Left lung (tissue), 10 donors: ENCODE results near the gene CTTNBP2NL. TPM values are rescaled to one million over a fixed set of nuclear protein-coding genes. Genes with fewer than 3 reads are reported as not detected.
"Not testable (repeated sequence)": the region's sequence is repeated elsewhere in the genome, so short reads cannot be mapped to it uniquely, and the experiment has no call there.

Experiments used
- ATAC-seq: fragments of 200-7000 bp; cut with Tn5 transposase; one replicate; pipeline ENCODE4 v1.9.1; 2020; ENCODE audit warnings: moderate library complexity
- DNase-seq, 4 donors: peaks; one replicate each; pipeline ENCODE4 v3.0.0-alpha.2; 2013 to 2020
- H3K27ac ChIP-seq, 2 donors: fragments of 200-600 bp; sonication (generic) in 1 of 2; one replicate each; pipeline versions ENCODE4 v1.5.0 to v1.8.0; 2020 to 2021
- H3K27me3 ChIP-seq, 2 donors: fragments of 200-600 bp; sonication (generic) in 1 of 2; one replicate each; pipeline versions ENCODE4 v1.5.0 to v1.8.0; 2020 to 2021
- H3K36me3 ChIP-seq, 2 donors: fragments of 200-600 bp; sonication (generic) in 1 of 2; one replicate each; pipeline versions ENCODE4 v1.5.0 to v1.8.0; 2020 to 2021
- H3K4me1 ChIP-seq, 2 donors: fragments of 200-600 bp; one replicate each; pipeline ENCODE4 v1.8.0; 2021
- H3K4me3 ChIP-seq, 2 donors: fragments of 200-600 bp; sonication (generic) in 1 of 2; one replicate each; pipeline versions ENCODE4 v1.5.0 to v1.8.0; 2020 to 2021; ENCODE audit warnings: mild to moderate bottlenecking in 1 of 2
- H3K9me3 ChIP-seq, 2 donors: fragments of 200-600 bp; sonication (generic) in 1 of 2; one replicate each; pipeline versions ENCODE4 v1.5.0 to v1.8.0; 2020 to 2021
- intact Hi-C, 2 donors: fragments of 100-400 bp; cut with DNase I; formaldehyde crosslinking; loops; one replicate each; pipeline versions ENCODE4 v1.11.2 to v1.14.2; 2022
- polyA plus RNA-seq, 6 donors: library from polyadenylated mRNA; unstranded; fragments of 120-200 nt; gene quantifications; one replicate each; pipeline ENCODE4 v1.2.1, GENCODE V29; 2013; ENCODE audit not compliant: insufficient read length in 6 of 6
- total RNA-seq, 2 donors: library from RNA; stranded (reverse); fragmentation: NEBNext Ultra II Directional; extraction: Animal tissue kit (Norgen Biotek cat#: 25700); gene quantifications; one replicate each; pipeline ENCODE4 v1.2.1, GENCODE V29; 2021
- TF ChIP-seq, protein P1 (sequence below), 2 donors: fragments of 200-600 bp; sonication (generic) in 1 of 2; IDR thresholded peaks; one replicate each; pipeline versions ENCODE4 v1.5.0 to v1.8.0; 2021; ENCODE audit warnings: antibody characterized with exemption in 2 of 2
- donor health status: DM: no; HTN: yes; CAD: no.
- donor health status: DM: no; HTN: no; CAD: no.

The CTTNBP2NL gene
- total and polyA plus RNA-seq, 8 donors = 34.6 to 49.2 (median 39.4) TPM

DNA sequence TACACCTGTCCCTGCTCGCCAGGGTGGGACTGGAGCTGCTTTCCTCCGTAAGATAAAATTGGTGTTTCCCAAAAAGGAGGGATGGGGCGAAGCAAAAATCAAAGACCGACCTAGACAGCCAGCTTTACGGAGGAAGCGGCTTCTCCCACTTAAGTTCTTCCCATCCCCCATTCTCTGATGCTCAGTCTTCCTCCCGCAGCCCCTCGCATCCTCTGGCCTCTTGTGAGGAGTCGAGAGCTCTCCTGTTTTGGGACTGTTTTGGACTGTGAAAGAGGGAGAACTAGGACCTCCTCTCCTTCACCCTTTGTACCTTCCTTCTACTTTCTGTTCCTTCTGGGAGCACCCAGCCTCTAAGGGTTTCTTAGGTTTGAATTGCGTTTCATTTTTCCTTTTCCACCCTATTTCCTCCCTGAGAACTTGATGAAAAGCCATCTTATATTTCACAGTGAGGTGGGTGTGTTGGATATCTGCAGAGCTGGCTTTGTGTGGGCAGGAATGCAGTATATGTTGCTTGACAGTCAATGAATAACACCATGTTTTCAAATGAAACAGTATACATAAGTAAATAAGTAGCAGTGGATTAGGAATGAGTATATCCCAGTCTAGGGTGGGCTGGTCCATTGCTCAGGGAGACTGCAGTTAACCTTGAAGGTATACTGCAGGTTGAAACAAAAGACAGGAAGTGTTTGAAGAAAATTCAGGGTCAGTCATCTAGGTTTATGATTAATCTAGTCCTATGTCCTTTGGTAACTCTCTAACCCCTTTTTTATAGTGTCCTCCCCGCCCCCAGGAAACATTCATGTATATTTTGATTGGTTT lies 848 bp downstream of the CTTNBP2NL start:
- peaks cover 21 to 69% of the 10 kb centered on the region in 2 donors for H3K4me1 ChIP-seq
- peak; percentile 10 for ATAC-seq
- no peak for DNase-seq
- peaks cover 0 to 6% of the 10 kb centered on the region in 2 donors for H3K27me3 ChIP-seq
- no peaks in the 10 kb centered on the region for H3K36me3 ChIP-seq
- H3K27ac ChIP-seq = peak overlapping the region; percentile 89 to 91
- TF ChIP-seq, protein P1, sequence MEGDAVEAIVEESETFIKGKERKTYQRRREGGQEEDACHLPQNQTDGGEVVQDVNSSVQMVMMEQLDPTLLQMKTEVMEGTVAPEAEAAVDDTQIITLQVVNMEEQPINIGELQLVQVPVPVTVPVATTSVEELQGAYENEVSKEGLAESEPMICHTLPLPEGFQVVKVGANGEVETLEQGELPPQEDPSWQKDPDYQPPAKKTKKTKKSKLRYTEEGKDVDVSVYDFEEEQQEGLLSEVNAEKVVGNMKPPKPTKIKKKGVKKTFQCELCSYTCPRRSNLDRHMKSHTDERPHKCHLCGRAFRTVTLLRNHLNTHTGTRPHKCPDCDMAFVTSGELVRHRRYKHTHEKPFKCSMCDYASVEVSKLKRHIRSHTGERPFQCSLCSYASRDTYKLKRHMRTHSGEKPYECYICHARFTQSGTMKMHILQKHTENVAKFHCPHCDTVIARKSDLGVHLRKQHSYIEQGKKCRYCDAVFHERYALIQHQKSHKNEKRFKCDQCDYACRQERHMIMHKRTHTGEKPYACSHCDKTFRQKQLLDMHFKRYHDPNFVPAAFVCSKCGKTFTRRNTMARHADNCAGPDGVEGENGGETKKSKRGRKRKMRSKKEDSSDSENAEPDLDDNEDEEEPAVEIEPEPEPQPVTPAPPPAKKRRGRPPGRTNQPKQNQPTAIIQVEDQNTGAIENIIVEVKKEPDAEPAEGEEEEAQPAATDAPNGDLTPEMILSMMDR (IDR thresholded peaks at IDR 0.05) = no peak
- H3K4me3 ChIP-seq = peak overlapping the region; percentile 77 to 100
- intact Hi-C loops = loop anchor here (5.0 to 10.0 kb wide), 3 partner anchors 65 to 308 kb away; partner anchors contain the start of gene RHOC (in 1 of the 2)
- H3K9me3 ChIP-seq = no peaks in the 10 kb centered on the region

DNA sequence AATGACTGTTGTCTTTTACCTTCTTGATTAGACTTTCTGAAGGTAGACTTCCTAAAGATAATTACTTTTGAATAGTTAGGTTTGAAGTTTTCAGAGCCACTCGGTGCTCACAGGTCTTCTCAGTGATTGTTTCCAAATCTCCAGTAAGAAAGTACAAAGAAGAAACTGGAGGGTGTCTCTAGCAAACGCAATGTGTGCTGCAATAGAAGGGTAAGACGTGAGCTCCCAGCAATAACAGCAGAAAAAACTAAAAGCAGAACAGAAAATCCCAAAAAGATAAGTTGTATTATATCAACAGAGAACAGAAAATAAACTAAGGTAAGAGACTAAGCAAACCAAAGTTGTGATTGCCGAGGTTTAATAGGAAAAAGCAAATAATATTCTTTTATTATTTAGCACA lies 1.8 kb downstream of the CTTNBP2NL start:
- DNase-seq = no peak
- Histone ChIP-seq H3K4me3 (peak overlapping the region; percentile 2 to 100), H3K9me3 (no peaks in the 10 kb centered on the region), H3K27ac (peak overlapping the region in 1 of 2 donors; percentile 4), H3K36me3 (no peaks in the 10 kb centered on the region), H3K27me3 (peaks cover 0 to 6% of the 10 kb centered on the region in 2 donors), H3K4me1 (peaks cover 21 to 60% of the 10 kb centered on the region in 2 donors)
- intact Hi-C loops = loop anchor here (5.0 to 10.0 kb wide), 3 partner anchors 64 to 307 kb away; partner anchors contain the start of gene RHOC (in 1 of the 2)
- no peak for ATAC-seq
- TF ChIP-seq, protein P1 (IDR thresholded peaks at IDR 0.05) = no peak

DNA sequence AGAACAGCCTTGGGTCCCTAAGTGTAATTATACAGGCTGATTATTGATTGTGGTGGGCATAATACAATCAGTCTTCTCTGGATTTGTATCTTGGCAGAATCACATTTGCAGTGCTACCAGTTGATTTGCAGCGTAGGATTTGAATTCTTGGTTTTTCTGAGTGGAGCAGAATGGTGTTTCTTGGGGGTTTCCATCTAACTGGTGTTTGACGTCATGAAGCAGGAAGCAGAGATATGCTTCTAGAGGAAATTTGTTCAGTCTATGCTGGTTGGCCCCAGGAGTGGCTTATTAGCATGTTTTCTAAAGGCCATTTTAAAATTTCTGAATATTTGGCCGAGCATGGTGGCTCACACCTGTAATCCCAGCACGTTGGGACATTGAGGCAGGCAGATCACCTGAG lies 3.4 kb downstream of the CTTNBP2NL start:
- Histone ChIP-seq H3K27ac (no peak overlapping the region), H3K4me1 (peaks cover 18 to 46% of the 10 kb centered on the region in 2 donors), H3K36me3 (no peaks in the 10 kb centered on the region), H3K4me3 (no peak overlapping the region), H3K27me3 (peaks cover 0 to 6% of the 10 kb centered on the region in 2 donors), H3K9me3 (no peaks in the 10 kb centered on the region)
- ATAC-seq = no peak
- intact Hi-C loops = loop anchor here (5.0 to 10.0 kb wide), 3 partner anchors 63 to 305 kb away; partner anchors contain the start of gene RHOC (in 1 of the 2)
- TF ChIP-seq, protein P1 (IDR thresholded peaks at IDR 0.05) = no peak
- DNase-seq = no peak

DNA sequence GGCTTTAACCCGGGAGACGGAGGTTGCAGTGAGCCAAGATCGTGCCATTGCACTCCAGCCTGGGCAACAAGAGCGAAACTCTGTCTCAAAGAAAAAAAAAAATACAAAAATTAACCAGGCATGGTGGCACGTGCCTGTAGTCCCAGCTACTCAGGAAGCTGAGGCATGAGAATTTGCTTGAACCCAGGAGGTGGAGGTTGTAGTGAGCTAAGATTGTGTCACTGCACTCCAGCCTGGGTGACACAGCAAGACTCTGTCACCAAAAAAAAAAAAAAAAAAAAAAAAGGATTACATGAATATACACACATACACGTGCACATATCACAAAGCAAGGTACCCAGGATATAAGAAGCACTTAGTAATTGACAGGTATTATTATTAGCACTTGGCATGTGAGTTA lies 4.7 kb downstream of the CTTNBP2NL start:
- H3K4me3 ChIP-seq, H3K36me3 ChIP-seq, H3K27ac ChIP-seq, ATAC-seq, intact Hi-C loops, DNase-seq, H3K9me3 ChIP-seq, H3K27me3 ChIP-seq: not testable (repeated sequence)
- H3K4me1 ChIP-seq = peaks cover 6 to 39% of the 10 kb centered on the region in 2 donors

DNA sequence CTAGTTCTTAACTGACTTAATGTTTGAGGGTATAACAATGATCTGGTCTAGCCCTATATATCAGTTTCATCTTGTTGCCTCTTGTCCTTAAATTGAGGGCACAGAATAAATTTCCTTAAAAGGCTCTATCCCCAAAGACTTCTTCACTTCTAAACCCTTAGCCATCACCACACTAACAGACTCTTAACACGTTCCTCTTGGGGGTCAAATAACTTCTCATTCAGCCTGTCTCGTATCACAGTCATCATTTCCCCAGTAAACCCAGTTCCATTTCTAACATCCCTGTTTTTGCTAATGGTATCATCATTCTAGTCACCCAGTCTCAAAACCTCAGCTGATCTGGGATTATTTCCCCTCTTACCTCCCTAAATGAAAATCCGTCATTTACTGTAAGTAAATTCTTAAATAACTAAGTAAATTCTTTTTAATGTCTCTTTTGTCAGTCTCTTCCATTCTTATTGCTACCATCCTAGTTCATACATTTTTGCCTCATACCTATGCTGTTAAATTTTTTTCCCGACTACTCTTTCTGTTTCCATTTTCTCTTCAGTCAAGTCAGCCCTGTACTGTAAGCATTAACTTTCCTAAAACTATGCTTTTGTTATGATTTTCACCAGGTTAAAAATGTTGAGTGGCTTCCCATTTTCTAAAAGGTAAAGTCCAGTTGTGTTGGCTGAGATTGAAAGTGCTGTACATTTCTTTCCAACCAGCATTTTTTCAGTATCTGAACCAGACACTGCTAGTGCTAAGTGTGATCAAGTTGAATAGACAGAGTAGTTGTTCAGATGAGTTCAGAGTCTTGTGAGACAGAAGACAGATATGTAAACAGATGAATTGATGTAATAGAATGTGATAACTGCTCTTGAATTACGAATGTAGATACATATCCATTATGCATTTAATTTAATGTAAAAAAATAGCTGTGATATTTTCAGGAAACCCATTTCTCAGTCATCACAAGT lies 6.9 kb downstream of the CTTNBP2NL start:
- intact Hi-C loops = no loop called here
- no peaks in the 10 kb centered on the region for H3K36me3 ChIP-seq
- H3K4me3 ChIP-seq = no peak overlapping the region
- TF ChIP-seq, protein P1 (IDR thresholded peaks at IDR 0.05) = no peak
- H3K27me3 ChIP-seq = no peaks in the 10 kb centered on the region
- ATAC-seq (no peak), DNase-seq (no peak)
- H3K4me1 ChIP-seq = peaks cover 3 to 22% of the 10 kb centered on the region in 2 donors
- no peaks in the 10 kb centered on the region for H3K9me3 ChIP-seq
- H3K27ac ChIP-seq = no peak overlapping the region
